Kidney epithelial cell (primary cell): ENCODE measurements around the gene FOS. TPM values are rescaled to one million over a fixed set of nuclear protein-coding genes. Genes with fewer than 3 reads are reported as not detected.

Source experiments
- DNase-seq: peaks from one replicate; pipeline ENCODE4 v3.0.0-alpha.2; 2010; ENCODE audit warnings: low read depth
- H3K27me3 ChIP-seq: 2 replicates; pipeline ENCODE4 v1.6.0; 2011; ENCODE audit warnings: low read length; ENCODE audit not compliant: control insufficient read depth, insufficient read depth
- H3K36me3 ChIP-seq: 2 replicates; pipeline ENCODE4 v1.5.1; 2011; ENCODE audit warnings: low read length; ENCODE audit not compliant: control insufficient read depth, insufficient read depth
- H3K4me3 ChIP-seq: 2 replicates; pipeline ENCODE4 v1.5.1; 2011; ENCODE audit warnings: low read depth, mild to moderate bottlenecking, control low read depth, low read length
- CTCF ChIP-seq: IDR thresholded peaks from 2 replicates; pipeline ENCODE4 v1.5.1; 2011; ENCODE audit warnings: mild to moderate bottlenecking, moderate library complexity, low read length, control low read depth, inconsistent platforms; ENCODE audit not compliant: insufficient read depth, poor library complexity, severe bottlenecking
- total RNA-seq: library from RNA; depleted of rRNA; stranded (reverse); fragments of >200 nt; gene quantifications from 2 replicates; pipeline ENCODE4 v1.2.3, GENCODE V29; 2015

The FOS gene
- total RNA-seq, 1 donor from 2014 or later = 5.5 TPM

DNA sequence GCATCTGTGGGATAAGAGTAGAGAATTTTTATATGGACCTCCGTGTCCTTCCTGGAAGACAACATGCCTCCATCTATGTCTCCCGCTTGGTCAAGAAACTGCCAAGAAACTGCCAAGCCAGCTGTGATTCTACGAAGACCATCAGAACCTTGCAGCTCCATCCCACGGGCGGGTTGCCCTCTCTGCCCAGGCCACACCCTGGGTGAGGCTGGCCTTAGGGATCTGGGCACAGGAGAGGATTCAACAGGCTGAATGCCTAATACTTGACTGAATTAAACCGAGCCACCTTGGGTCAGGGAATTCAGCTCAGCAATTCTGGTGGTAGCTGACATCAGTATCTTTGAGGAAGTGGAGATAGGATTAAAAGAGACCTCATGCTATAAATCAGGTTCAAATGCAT, 37.8 kb upstream of the FOS start:
- DNase-seq = no peak
- H3K27me3 ChIP-seq = no peaks in the 10 kb centered on the region
- no peak for TF ChIP-seq CTCF
- H3K36me3 ChIP-seq = no peaks in the 10 kb centered on the region
- no peak overlapping the region for H3K4me3 ChIP-seq

DNA sequence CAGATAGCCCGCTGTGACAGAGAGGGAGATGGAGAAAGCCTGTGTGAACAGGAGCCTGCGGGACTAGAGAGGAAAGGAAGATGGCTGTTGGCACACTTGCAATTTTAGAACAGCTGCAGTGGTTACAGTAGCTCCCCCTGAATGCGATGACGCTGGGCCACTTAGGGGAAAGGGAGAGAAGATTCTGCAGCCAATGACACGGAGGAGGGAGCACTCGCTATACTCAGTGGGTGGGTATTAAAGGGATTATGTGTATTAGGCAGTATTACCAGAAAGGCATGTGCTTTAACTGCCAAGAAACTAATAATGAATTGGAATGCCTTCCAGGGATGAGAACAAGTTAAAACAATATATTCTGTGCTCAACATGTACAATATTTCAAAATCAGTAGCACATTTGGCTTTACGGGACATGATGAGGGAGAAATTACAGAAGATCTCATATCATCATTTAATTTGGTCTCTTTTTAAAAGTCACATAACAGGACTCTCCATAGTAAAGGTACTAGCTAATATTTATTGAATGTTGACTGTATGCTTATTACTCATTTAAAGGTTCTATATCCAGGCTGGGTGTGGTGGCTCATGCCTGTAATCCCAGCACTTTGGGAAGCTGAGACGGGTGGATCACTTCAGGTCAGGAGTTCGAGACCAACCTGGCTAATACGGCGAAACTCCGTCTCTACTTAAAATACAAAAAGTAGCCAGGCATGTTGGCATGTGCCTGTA, 35.9 kb upstream of the FOS start:
- Histone ChIP-seq H3K36me3 (no peaks in the 10 kb centered on the region), H3K27me3 (no peaks in the 10 kb centered on the region), H3K4me3 (no peak overlapping the region)
- no peak for DNase-seq
- no peak for TF ChIP-seq CTCF

DNA sequence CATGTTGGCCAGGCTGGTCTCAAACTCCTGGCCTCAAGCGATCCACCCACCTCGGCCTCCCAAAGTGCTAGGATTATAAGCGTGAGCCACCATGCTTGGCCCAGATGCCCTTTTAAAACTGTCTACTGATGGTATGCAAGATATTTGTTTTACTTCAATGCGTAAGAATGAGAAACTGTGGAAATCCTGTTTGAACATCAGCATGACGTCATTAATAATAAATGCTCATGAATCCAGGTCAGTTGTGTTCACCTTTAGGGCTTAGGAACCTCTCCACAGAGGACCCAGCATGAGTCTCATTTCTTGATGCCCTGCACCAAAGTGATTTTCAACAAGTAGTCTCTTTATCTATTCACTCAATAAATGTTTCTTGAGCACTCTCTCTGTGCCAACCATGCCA, 34.5 kb upstream of the FOS start:
- no peak for DNase-seq
- TF ChIP-seq CTCF = no peak
- no peak overlapping the region for H3K4me3 ChIP-seq
- no peaks in the 10 kb centered on the region for H3K27me3 ChIP-seq
- no peaks in the 10 kb centered on the region for H3K36me3 ChIP-seq

DNA sequence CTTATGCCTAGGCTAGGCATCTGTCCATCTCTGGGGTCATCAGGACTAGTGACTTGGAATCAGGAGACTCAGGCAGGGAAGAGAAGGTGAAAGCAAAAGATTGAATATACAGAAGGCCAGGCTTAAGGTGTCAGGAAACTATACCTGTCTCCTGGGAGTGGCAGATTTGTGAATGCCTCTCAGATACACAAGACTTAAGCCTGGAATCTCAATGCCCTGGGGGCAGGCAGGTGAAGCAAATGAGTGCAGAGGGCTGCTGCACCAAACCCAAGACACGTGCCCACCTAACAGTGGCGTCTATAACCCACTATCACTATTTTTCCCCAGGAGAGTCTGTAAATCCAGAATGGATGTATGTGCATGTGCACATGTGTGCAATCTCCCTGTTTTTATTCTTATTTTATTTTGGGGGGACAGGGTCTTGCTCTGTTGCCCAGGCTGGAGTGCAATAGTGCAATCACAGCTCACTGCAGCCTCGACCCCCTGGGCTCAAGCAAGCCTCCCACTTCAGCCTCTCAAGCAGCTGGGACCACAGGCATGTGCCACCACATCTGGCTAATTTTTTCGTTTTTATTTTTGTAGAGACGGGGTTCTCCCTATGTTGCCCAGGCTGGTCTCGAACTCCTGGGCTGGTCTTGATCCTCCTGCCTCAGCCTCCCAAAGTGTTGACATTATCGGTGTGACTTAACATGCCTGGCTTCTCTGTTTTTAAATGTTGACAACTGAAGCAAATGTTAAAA, 31.9 kb upstream of the FOS start:
- Histone ChIP-seq H3K4me3 (no peak overlapping the region), H3K27me3 (no peaks in the 10 kb centered on the region), H3K36me3 (no peaks in the 10 kb centered on the region)
- no peak for DNase-seq
- TF ChIP-seq CTCF = no peak

GRCh38 chr14:75247286-75247922, 31.2 kb upstream of the FOS start:
- TF ChIP-seq CTCF = no peak
- H3K36me3 ChIP-seq = no peaks in the 10 kb centered on the region

More at GRCh38 chr14:75247286-75247922, 31.2 kb upstream of the FOS start:
- no peak for DNase-seq
- Histone ChIP-seq H3K27me3 (no peaks in the 10 kb centered on the region), H3K4me3 (no peak overlapping the region)
